H9 (cell line): ENCODE results near the gene C2orf80. TPM values are rescaled to one million over a fixed set of nuclear protein-coding genes. Genes with fewer than 3 reads are reported as not detected.

Experiments used
- DNase-seq: peaks from one replicate; pipeline ENCODE4 v3.0.0-alpha.2; 2017
- H2AFZ ChIP-seq: one replicate; pipeline ENCODE4 v1.6.1; 2013; ENCODE audit warnings: mild to moderate bottlenecking, low read length, control low read depth, moderate library complexity
- H2AK5ac ChIP-seq: 2 replicates; pipeline ENCODE4 v1.6.1; 2013; ENCODE audit warnings: low read length, control low read depth, mixed read lengths; ENCODE audit not compliant: insufficient read length
- H2BK120ac ChIP-seq: one replicate; pipeline ENCODE4 v1.6.1; 2013; ENCODE audit warnings: low read depth, mild to moderate bottlenecking, low read length, control low read depth, inconsistent platforms; ENCODE audit not compliant: poor library complexity, severe bottlenecking
- H2BK12ac ChIP-seq: 2 replicates; pipeline ENCODE4 v1.6.1; 2013; ENCODE audit warnings: low read length, control low read depth, mixed read lengths, low read depth; ENCODE audit not compliant: insufficient read length
- H2BK15ac ChIP-seq: 2 replicates; pipeline ENCODE4 v1.6.1; 2013; ENCODE audit warnings: low read depth, low read length, control low read depth
- H2BK20ac ChIP-seq: one replicate; pipeline ENCODE4 v1.6.1; 2013; ENCODE audit warnings: low read depth, mild to moderate bottlenecking, low read length, control low read depth, inconsistent platforms; ENCODE audit not compliant: poor library complexity, severe bottlenecking
- H2BK5ac ChIP-seq: 2 replicates; pipeline ENCODE4 v1.6.1; 2013; ENCODE audit warnings: low read length, control low read depth, mixed read lengths; ENCODE audit not compliant: insufficient read length
- H3K14ac ChIP-seq: 2 replicates; pipeline ENCODE4 v1.6.1; 2013; ENCODE audit warnings: low read length, control low read depth; ENCODE audit not compliant: insufficient read depth
- H3K18ac ChIP-seq: 2 replicates; pipeline ENCODE4 v1.6.1; 2013; ENCODE audit warnings: low read depth, mild to moderate bottlenecking, mixed read lengths, low read length, control low read depth; ENCODE audit not compliant: insufficient read length
- H3K23ac ChIP-seq: 2 replicates; pipeline ENCODE4 v1.6.1; 2013; ENCODE audit warnings: low read length, control low read depth, mixed read lengths, low read depth; ENCODE audit not compliant: insufficient read length
- H3K23me2 ChIP-seq: 2 replicates; pipeline ENCODE4 v1.6.1; 2013; ENCODE audit warnings: low read depth, mild to moderate bottlenecking, mixed read lengths, low read length, control low read depth; ENCODE audit not compliant: insufficient read length, poor library complexity, severe bottlenecking
- H3K27ac ChIP-seq: 2 replicates; pipeline ENCODE4 v1.5.1; 2013; ENCODE audit warnings: low read length, control low read depth, mixed read lengths, low read depth; ENCODE audit not compliant: insufficient read length
- H3K27me3 ChIP-seq: 2 replicates; pipeline ENCODE4 v1.6.1; 2013; ENCODE audit warnings: low read length, control low read depth, inconsistent platforms; ENCODE audit not compliant: insufficient read depth
- H3K4ac ChIP-seq: 2 replicates; pipeline ENCODE4 v1.6.1; 2013; ENCODE audit warnings: low read depth, mild to moderate bottlenecking, control low read depth, inconsistent platforms, low read length, moderate library complexity
- H3K4me1 ChIP-seq: 2 replicates; pipeline ENCODE4 v1.6.1; 2013; ENCODE audit warnings: low read length, control low read depth, inconsistent platforms; ENCODE audit not compliant: insufficient read depth
- H3K4me2 ChIP-seq: 2 replicates; pipeline ENCODE4 v1.6.1; 2013; ENCODE audit warnings: low read length, control low read depth, mixed read lengths; ENCODE audit not compliant: insufficient read length, insufficient read depth
- H3K56ac ChIP-seq: 2 replicates; pipeline ENCODE4 v1.6.1; 2013; ENCODE audit warnings: low read depth, mild to moderate bottlenecking, mixed read lengths, low read length, control low read depth; ENCODE audit not compliant: insufficient read length
- H3K79me1 ChIP-seq: 2 replicates; pipeline ENCODE4 v1.6.1; 2013; ENCODE audit warnings: low read depth, mild to moderate bottlenecking, moderate library complexity, low read length, control low read depth, inconsistent platforms; ENCODE audit not compliant: insufficient read depth, poor library complexity, severe bottlenecking
- H3K79me2 ChIP-seq: 2 replicates; pipeline ENCODE4 v1.6.1; 2013; ENCODE audit warnings: low read length, control low read depth, inconsistent platforms; ENCODE audit not compliant: insufficient read depth
- H3K9ac ChIP-seq: 2 replicates; pipeline ENCODE4 v1.6.1; 2013; ENCODE audit warnings: low read length, control low read depth, mixed read lengths; ENCODE audit not compliant: insufficient read length; ENCODE audit errors: extremely low read depth
- H3K9me3 ChIP-seq: one replicate; pipeline ENCODE4 v1.6.1; 2013; ENCODE audit warnings: low read depth, low read length, inconsistent platforms; ENCODE audit not compliant: control insufficient read depth
- H3T11ph ChIP-seq: one replicate; pipeline ENCODE4 v1.6.1; 2013; ENCODE audit warnings: mild to moderate bottlenecking, low read length, control low read depth, inconsistent platforms
- H4K20me1 ChIP-seq: one replicate; pipeline ENCODE4 v1.6.1; 2013; ENCODE audit not compliant: control insufficient read depth, insufficient read length, insufficient read depth
- H4K5ac ChIP-seq: 2 replicates; pipeline ENCODE4 v1.6.1; 2013; ENCODE audit warnings: low read depth, mild to moderate bottlenecking, mixed read lengths, low read length, control low read depth; ENCODE audit not compliant: insufficient read length
- H4K8ac ChIP-seq: replicated peaks from 2 replicates; pipeline ENCODE4 v1.6.1; 2013; ENCODE audit warnings: low read length, control low read depth, mixed read lengths, low read depth; ENCODE audit not compliant: insufficient read length
- H4K91ac ChIP-seq: 2 replicates; pipeline ENCODE4 v1.6.1; 2013; ENCODE audit warnings: low read depth, mild to moderate bottlenecking, moderate library complexity, mixed read lengths, low read length, control low read depth; ENCODE audit not compliant: insufficient read length
- H3K27ac Mint-ChIP-seq, 3 experiments: 2 replicates in 2 of 3; 3 replicates in 1 of 3; pipeline ENCODE4 v1.8.0; 2020 to 2021; ENCODE audit warnings: mixed read lengths in 3 of 3, mild to moderate bottlenecking in 1 of 3, moderate library complexity in 1 of 3
- H3K27me3 Mint-ChIP-seq: 2 replicates; pipeline ENCODE4 v1.8.0; 2021; ENCODE audit warnings: low read depth, mild to moderate bottlenecking, moderate library complexity, mixed read lengths
- H3K36me3 Mint-ChIP-seq, 3 experiments: 2 replicates in 2 of 3; 3 replicates in 1 of 3; pipeline ENCODE4 v1.8.0; 2020 to 2021; ENCODE audit warnings: low read depth in 3 of 3, mixed read lengths in 3 of 3; ENCODE audit not compliant: insufficient read depth in 1 of 3
- H3K4me1 Mint-ChIP-seq, 2 experiments: 2 replicates each; pipeline ENCODE4 v1.8.0; 2020; ENCODE audit warnings: mixed read lengths in 2 of 2
- H3K4me3 Mint-ChIP-seq, 2 experiments: 2 replicates in 1 of 2; 3 replicates in 1 of 2; pipeline ENCODE4 v1.8.0; 2020 to 2021; ENCODE audit warnings: mild to moderate bottlenecking in 2 of 2, mixed read lengths in 2 of 2, moderate library complexity in 1 of 2
- H3K9me3 Mint-ChIP-seq, 2 experiments: 2 replicates in 1 of 2; 3 replicates in 1 of 2; pipeline ENCODE4 v1.8.0; 2020; ENCODE audit warnings: mild to moderate bottlenecking in 2 of 2, mixed read lengths in 2 of 2, moderate library complexity in 1 of 2
- WGBS: extraction: QIAGEN DNeasy Blood & Tissue Kit; methylation state at CpG from one replicate; pipeline ENCODE4 v1.1.7; 2013; ENCODE audit warnings: missing lambda C conversion rate, low lambda C conversion rate, mixed read lengths; ENCODE audit not compliant: insufficient read length; ENCODE audit errors: extremely low coverage; 5-methylcytosine and 5-hydroxymethylcytosine counted together
- total RNA-seq: library from RNA; stranded (reverse); gene quantifications from 2 replicates; pipeline ENCODE4 v1.2.1, GENCODE V29; 2021
- TF ChIP-seq, protein P1 (sequence below): fragments of 200-600 bp; sonication (generic); conservative IDR thresholded peaks from 3 replicates; pipeline ENCODE4 v1.8.0; 2021; ENCODE audit warnings: antibody characterized with exemption, mild to moderate bottlenecking

Gene C2orf80
- total RNA-seq, 1 experiment from 2014 or later = not detected

DNA sequence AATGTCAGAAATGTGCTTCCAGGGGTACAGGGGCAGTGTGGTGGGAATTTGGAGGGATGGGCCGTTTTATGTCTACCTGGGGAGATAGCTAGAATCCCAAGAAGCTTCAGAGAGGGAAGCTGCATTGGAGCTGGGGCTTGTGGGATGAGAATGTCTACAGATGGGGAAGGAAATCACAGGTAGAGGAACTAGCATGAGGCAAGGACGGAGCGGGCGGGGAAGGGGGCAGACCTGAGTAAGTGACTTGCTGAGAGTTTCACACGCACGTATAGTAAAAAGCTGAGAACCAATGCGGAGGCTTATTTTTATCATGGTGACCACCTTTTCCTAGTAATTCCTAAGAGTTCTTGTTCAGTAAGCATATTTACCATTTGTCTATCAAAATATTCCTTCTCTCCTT is 6.3 kb downstream of the C2orf80 start:
- Mint-ChIP-seq H3K27ac (peak overlapping the region in 2 of 3 experiments; percentile 36 to 82; a peak in 3 of 7 replicates), H3K4me1 (peaks cover 47 to 64% of the 10 kb centered on the region in 2 experiments)

More for the DNA sequence above, 6.3 kb downstream of the C2orf80 start:
- Histone ChIP-seq H3K79me1 (no peaks in the 10 kb centered on the region), H3K9me3 (no peaks in the 10 kb centered on the region), H2AFZ (no peak overlapping the region), H2BK15ac (no peak overlapping the region), H4K91ac (no peak overlapping the region), H2BK5ac (no peak overlapping the region), H3K4me1 (peaks cover 5% of the 10 kb centered on the region), H3K14ac (no peak overlapping the region), H4K5ac (no peak overlapping the region), H3K23ac (no peak overlapping the region), H2AK5ac (no peak overlapping the region), H3K27ac (no peak overlapping the region), H4K8ac (no peak overlapping the region), H3K27me3 (no peaks in the 10 kb centered on the region), H2BK12ac (no peak overlapping the region), H3K56ac (no peak overlapping the region), H4K20me1 (no peaks in the 10 kb centered on the region), H3K9ac (no peak overlapping the region), H3K4me2 (peak overlapping the region; percentile 47), H2BK120ac (no peak overlapping the region), H3K18ac (no peak overlapping the region), H3K23me2 (peaks cover 4% of the 10 kb centered on the region), H3K4ac (no peak overlapping the region), H3T11ph (no peak overlapping the region), H2BK20ac (no peak overlapping the region), H3K79me2 (no peaks in the 10 kb centered on the region)
- Mint-ChIP-seq H3K4me3 (peak overlapping the region; percentile 61 to 75), H3K27me3 (no peaks in the 10 kb centered on the region), H3K36me3 (no peaks in the 10 kb centered on the region), H3K9me3 (no peaks in the 10 kb centered on the region)
- DNase-seq = peak; percentile 72
- WGBS = no CpG with 5 or more reads among the region's 7 CpGs
- TF ChIP-seq, protein P1, sequence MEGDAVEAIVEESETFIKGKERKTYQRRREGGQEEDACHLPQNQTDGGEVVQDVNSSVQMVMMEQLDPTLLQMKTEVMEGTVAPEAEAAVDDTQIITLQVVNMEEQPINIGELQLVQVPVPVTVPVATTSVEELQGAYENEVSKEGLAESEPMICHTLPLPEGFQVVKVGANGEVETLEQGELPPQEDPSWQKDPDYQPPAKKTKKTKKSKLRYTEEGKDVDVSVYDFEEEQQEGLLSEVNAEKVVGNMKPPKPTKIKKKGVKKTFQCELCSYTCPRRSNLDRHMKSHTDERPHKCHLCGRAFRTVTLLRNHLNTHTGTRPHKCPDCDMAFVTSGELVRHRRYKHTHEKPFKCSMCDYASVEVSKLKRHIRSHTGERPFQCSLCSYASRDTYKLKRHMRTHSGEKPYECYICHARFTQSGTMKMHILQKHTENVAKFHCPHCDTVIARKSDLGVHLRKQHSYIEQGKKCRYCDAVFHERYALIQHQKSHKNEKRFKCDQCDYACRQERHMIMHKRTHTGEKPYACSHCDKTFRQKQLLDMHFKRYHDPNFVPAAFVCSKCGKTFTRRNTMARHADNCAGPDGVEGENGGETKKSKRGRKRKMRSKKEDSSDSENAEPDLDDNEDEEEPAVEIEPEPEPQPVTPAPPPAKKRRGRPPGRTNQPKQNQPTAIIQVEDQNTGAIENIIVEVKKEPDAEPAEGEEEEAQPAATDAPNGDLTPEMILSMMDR = 0 out of 3 replicates have a peak, but pooled peaks have one; percentile 17
